ENCODE measurements around the gene FFAR3. TPM values are rescaled to one million over a fixed set of nuclear protein-coding genes. Genes with fewer than 3 reads are reported as not detected.

The FFAR3 gene
- total and polyA plus RNA-seq, 2 of the 13 experiments (the other 11 are each of a cell fraction or from before 2014, with no cell fraction given): not detected

DNA sequence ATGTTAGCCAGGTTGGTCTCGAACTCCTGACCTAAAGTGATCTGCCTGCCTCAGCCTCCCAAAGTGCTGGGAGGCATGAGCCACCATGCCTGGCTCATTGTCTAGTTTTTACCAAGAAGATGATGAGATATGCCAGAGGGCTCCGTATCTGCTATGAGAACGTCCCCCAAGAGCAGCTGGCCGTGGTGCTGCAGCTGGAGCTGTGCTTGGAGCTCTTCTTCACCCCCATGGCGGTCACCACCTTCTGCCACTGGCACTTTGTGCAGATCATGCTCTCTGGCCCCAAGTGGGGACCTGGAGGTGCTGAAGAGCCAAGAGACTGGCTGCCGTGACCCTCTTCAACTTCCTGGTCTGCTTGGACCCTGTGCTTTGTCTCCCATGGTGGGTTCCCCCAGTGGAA is 49.4 kb downstream of the FFAR3 start:
- DNase-seq (ENCODE audit: low spot score) (no peak), FAIRE-seq (no peak), ATAC-seq (no peak)
- Histone ChIP-seq H3K4me1 (ENCODE audit: insufficient read depth, low read length) (peaks cover 26% of the 10 kb centered on the region), H3K4me3 (replicated peaks in 1 of 3; ENCODE audit: insufficient read depth in 1 of 3, low read depth in 2 of 3, low read length in 3 of 3) (no peak overlapping the region), H3K79me2 (ENCODE audit: insufficient read depth, low read length) (no peaks in the 10 kb centered on the region), H4K20me1 (ENCODE audit: insufficient read depth, low read length) (no peaks in the 10 kb centered on the region), H2AFZ (ENCODE audit: low read length) (no peak overlapping the region), H3K27me3 (ENCODE audit: control insufficient read depth in 1 of 2, insufficient read depth in 2 of 2, low read length in 2 of 2) (peaks cover 1 to 23% of the 10 kb centered on the region in 2 experiments; a peak in 3 of 5 replicates), H3K9me3 (ENCODE audit: low read length) (no peaks in the 10 kb centered on the region), H3K27ac (ENCODE audit: extremely low read length, insufficient read depth, low read length) (no peak overlapping the region), H3K4me2 (ENCODE audit: low read depth, low read length) (no peak overlapping the region), H3K36me3 (replicated peaks in 1 of 2; ENCODE audit: control insufficient read depth in 1 of 2, insufficient read depth in 2 of 2, low read length in 2 of 2) (no peaks in the 10 kb centered on the region), H3K9ac (ENCODE audit: insufficient read depth, low read depth, low read length) (no peak overlapping the region)
- intact Hi-C loops (cut with micrococcal nuclease; ENCODE audit: unreplicated experiment) (no loop called here), in situ Hi-C loops (cut with HindIII; ENCODE audit: extremely low pct_ligation_motif_present, low pct_unique_long_range_greater_than_20kb) (no loop called here)
- 20% methylated on average over 2 of the region's 6 CpGs for WGBS (ENCODE audit: low lambda C conversion rate)
- CTCF ChIA-PET (ENCODE audit: low intra/inter-chr PET ratio, low total read pairs): no interaction called here
- TF ChIP-seq FOSL2 (CRISPR knock-in tag; IDR thresholded peaks at IDR 0.05): no peak
- peak in 1 of 2 experiments; percentile 4; a peak in 3 of 4 replicates for TF ChIP-seq REST (IDR thresholded peaks at IDR 0.05; ENCODE audit: borderline replicate concordance in 1 of 2, low read depth in 1 of 2, low read length in 2 of 2)
- POLR2A ChIA-PET: no interaction called here
- no TSS peak for BruUV-seq (replicated peaks)

DNA sequence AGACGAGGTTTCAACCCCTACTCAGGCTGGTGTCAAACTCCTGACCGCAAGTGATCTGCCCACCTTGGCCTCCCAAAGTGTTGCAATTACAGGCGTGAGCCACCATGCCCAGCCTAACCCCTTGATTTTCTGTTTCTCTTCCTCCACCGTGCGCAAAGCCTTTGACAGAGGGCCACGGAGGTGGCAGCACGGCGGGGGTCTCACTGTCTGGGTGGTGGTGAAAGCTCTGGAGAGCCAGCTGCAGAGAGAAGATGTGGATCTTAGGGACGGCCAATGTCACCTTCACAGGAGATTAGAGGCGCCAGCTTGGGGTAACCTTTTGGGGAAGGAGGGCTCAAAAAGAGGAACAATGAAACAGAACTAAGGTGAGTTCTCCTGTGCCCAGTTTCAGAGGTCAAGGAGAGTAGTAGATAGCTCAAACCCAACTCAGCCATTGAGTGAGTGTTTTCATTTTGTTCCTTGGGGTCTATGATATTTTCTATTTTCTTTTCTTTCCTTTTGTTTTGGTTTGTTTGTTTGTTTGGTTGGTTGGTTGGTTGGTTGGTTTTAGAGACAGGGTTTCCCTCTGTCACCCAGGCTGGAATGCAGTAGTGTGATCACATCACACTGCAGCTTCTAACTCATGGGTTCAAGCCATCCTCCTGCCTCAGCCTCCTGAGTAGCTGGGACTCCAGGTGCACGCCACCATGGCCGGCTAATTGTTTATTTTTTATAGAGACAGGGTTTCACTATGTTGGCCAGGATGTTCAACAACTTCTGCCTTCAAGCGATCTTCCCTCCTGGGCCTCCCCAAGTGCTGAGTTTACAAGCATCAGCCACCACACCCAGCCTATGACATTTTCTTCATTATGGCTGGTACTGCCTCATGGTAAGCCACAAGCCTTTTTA is 50.3 kb downstream of the FFAR3 start:
- intact Hi-C loops (cut with micrococcal nuclease; ENCODE audit: unreplicated experiment): no loop called here
- Histone ChIP-seq H3K27me3 (ENCODE audit: control insufficient read depth in 1 of 2, insufficient read depth in 2 of 2, low read length in 2 of 2) (peaks cover 1 to 23% of the 10 kb centered on the region in 2 experiments; a peak in 3 of 5 replicates), H3K4me3 (replicated peaks in 1 of 3; ENCODE audit: insufficient read depth in 1 of 3, low read depth in 2 of 3, low read length in 3 of 3) (no peak overlapping the region), H3K4me1 (ENCODE audit: insufficient read depth, low read length) (peaks cover 17% of the 10 kb centered on the region), H3K9ac (ENCODE audit: insufficient read depth, low read depth, low read length) (no peak overlapping the region), H3K79me2 (ENCODE audit: insufficient read depth, low read length) (no peaks in the 10 kb centered on the region), H4K20me1 (ENCODE audit: insufficient read depth, low read length) (no peaks in the 10 kb centered on the region), H3K4me2 (ENCODE audit: low read depth, low read length) (no peak overlapping the region), H2AFZ (ENCODE audit: low read length) (no peak overlapping the region), H3K9me3 (ENCODE audit: low read length) (no peaks in the 10 kb centered on the region), H3K36me3 (replicated peaks in 1 of 2; ENCODE audit: control insufficient read depth in 1 of 2, insufficient read depth in 2 of 2, low read length in 2 of 2) (no peaks in the 10 kb centered on the region), H3K27ac (ENCODE audit: extremely low read length, insufficient read depth, low read length) (no peak overlapping the region)
- DNase-seq (ENCODE audit: low spot score): no peak
- FAIRE-seq: no peak
- ChIA-PET POLR2A (no interaction called here), CTCF (ENCODE audit: low intra/inter-chr PET ratio, low total read pairs) (no interaction called here)
- in situ Hi-C loops (cut with HindIII; ENCODE audit: extremely low pct_ligation_motif_present, low pct_unique_long_range_greater_than_20kb): no loop called here
- BruUV-seq (replicated peaks): no TSS peak
- no peak for ATAC-seq
- 25% methylated on average over 13 of the region's 13 CpGs for WGBS (ENCODE audit: low lambda C conversion rate)
- TF ChIP-seq SNRNP70 (IDR thresholded peaks at IDR 0.05; ENCODE audit: low read depth, low read length): no peak
- no peak for TF ChIP-seq MED13 (CRISPR knock-in tag; IDR thresholded peaks at IDR 0.05)
- no peak for TF ChIP-seq ZSCAN9 (CRISPR knock-in tag; IDR thresholded peaks at IDR 0.05; ENCODE audit: borderline replicate concordance)
- no peak for TF ChIP-seq ZKSCAN8 (CRISPR knock-in tag; IDR thresholded peaks at IDR 0.05; ENCODE audit: borderline replicate concordance)
- no peak for TF ChIP-seq PHF8 (CRISPR knock-in tag; IDR thresholded peaks at IDR 0.05)
- no peak for TF ChIP-seq REL (CRISPR knock-in tag; conservative IDR thresholded peaks at IDR 0.05)
